Panc1 (cell line): Measurements from ENCODE around the gene PRDM10. TPM values are rescaled to one million over a fixed set of nuclear protein-coding genes. Genes with fewer than 3 reads are reported as not detected.

Source experiments
- ATAC-seq: fragments of 200-7000 bp; cut with Tn5 transposase; 2 replicates; pipeline ENCODE4 v1.9.1; 2020; ENCODE audit warnings: mild to moderate bottlenecking, moderate library complexity
- BruUV-seq: library from RNA; stranded (reverse); fragments of 400-500 nt; replicated peaks from 2 replicates; lab custom pipeline; 2021; lab: Mats Ljungman, UMichigan
- CTCF ChIA-PET: fragments of 300-600 bp; sonication (Branson Sonifier 250); formaldehyde crosslinking; loops from one replicate; lab custom pipeline; 2022; ENCODE audit warnings: antibody characterized with exemption; lab: Charles Lee
- POLR2A ChIA-PET: fragments of 300-600 bp; sonication (Branson Sonifier 250); formaldehyde crosslinking; loops from one replicate; lab custom pipeline; 2022; ENCODE audit warnings: antibody characterized with exemption; lab: Charles Lee
- DNase-seq: peaks from one replicate; pipeline ENCODE4 v3.0.0-alpha.2; 2010; ENCODE audit warnings: low read depth, low spot score
- H3K27ac ChIP-seq: 2 replicates; pipeline ENCODE4 v1.5.1; 2011; ENCODE audit warnings: mild to moderate bottlenecking, low read length, inconsistent platforms
- H3K27me3 ChIP-seq: fragments of 200-500 bp; sonication (Bioruptor generic); 2 replicates; pipeline ENCODE4 v1.6.0; 2014; ENCODE audit warnings: low read length, inconsistent platforms; ENCODE audit not compliant: control insufficient read depth, insufficient read depth
- H3K36me3 ChIP-seq: fragments of 200-500 bp; sonication (Bioruptor generic); 2 replicates; pipeline ENCODE4 v1.5.1; 2014; ENCODE audit warnings: inconsistent platforms, mild to moderate bottlenecking, low read length, moderate library complexity; ENCODE audit not compliant: control insufficient read depth, insufficient read depth
- H3K4me1 ChIP-seq: 2 replicates; pipeline ENCODE4 v1.5.1; 2011; ENCODE audit warnings: inconsistent platforms, mild to moderate bottlenecking, low read length, moderate library complexity; ENCODE audit not compliant: control insufficient read depth, insufficient read depth
- H3K4me3 ChIP-seq, 2 experiments: 2 replicates each; pipeline ENCODE4 v1.5.1; 2011 to 2012; ENCODE audit warnings: low read depth in 2 of 2, low read length in 2 of 2, mild to moderate bottlenecking in 2 of 2, inconsistent platforms in 1 of 2, moderate library complexity in 1 of 2
- H3K9me3 ChIP-seq: fragments of 200-500 bp; sonication (Bioruptor generic); 2 replicates; pipeline ENCODE4 v1.5.1; 2014; ENCODE audit warnings: low read depth, mild to moderate bottlenecking, inconsistent platforms, low read length, moderate library complexity; ENCODE audit not compliant: control insufficient read depth, insufficient read depth
- POLR2AphosphoS5 ChIP-seq: IDR thresholded peaks from 2 replicates; pipeline ENCODE4 v1.6.1; 2012; ENCODE audit warnings: mild to moderate bottlenecking, low read depth, low read length, moderate library complexity
- REST ChIP-seq, 2 experiments: IDR thresholded peaks; 2 replicates each; pipeline ENCODE4 v1.6.1; 2011 to 2012; ENCODE audit warnings: low read depth in 2 of 2, control low read depth in 1 of 2, low read length in 1 of 2, mild to moderate bottlenecking in 1 of 2, moderate library complexity in 1 of 2; ENCODE audit not compliant: insufficient read depth in 1 of 2
- SIN3A ChIP-seq: IDR thresholded peaks from 2 replicates; pipeline ENCODE4 v1.6.1; 2012; ENCODE audit warnings: low read depth, mild to moderate bottlenecking, low read length, moderate library complexity, borderline replicate concordance; ENCODE audit not compliant: insufficient read depth
- TCF7L2 ChIP-seq: IDR thresholded peaks from 2 replicates; pipeline ENCODE4 v1.6.1; 2011; ENCODE audit warnings: mild to moderate bottlenecking, low read depth, low read length, inconsistent platforms
- in situ Hi-C: cut with HindIII; loops from 2 replicates; pipeline ENCODE4 v1.10.0; 2016; ENCODE audit warnings: low sequenced_read_pairs, low pct_unique_long_range_greater_than_20kb
- intact Hi-C: fragments of 100-400 bp; cut with micrococcal nuclease; formaldehyde crosslinking; loops from one replicate; pipeline ENCODE4 v1.10.0; 2022; ENCODE audit not compliant: unreplicated experiment
- total RNA-seq: library from RNA; stranded (reverse); gene quantifications from one replicate; pipeline ENCODE4 v1.2.1, GENCODE V29; 2021; ENCODE audit not compliant: unreplicated experiment
- TF ChIP-seq, protein P1 (sequence below): fragments of 450-650 bp; IDR thresholded peaks from 2 replicates; pipeline ENCODE4 v1.5.1; 2017; ENCODE audit warnings: mild to moderate bottlenecking

PRDM10 gene
- total RNA-seq, 1 experiment from 2014 or later = 12.5 TPM

GRCh38 chr11:129980086-129980485, 22.5 kb downstream of the PRDM10 start:
- DNase-seq = no peak
- TF ChIP-seq REST (IDR thresholded peaks at IDR 0.05; ENCODE audit: insufficient read depth in 1 of 2, low read depth in 2 of 2, low read length in 1 of 2) = no peak
- no peak for TF ChIP-seq POLR2AphosphoS5
- no peak for TF ChIP-seq TCF7L2
- TF ChIP-seq, protein P1, sequence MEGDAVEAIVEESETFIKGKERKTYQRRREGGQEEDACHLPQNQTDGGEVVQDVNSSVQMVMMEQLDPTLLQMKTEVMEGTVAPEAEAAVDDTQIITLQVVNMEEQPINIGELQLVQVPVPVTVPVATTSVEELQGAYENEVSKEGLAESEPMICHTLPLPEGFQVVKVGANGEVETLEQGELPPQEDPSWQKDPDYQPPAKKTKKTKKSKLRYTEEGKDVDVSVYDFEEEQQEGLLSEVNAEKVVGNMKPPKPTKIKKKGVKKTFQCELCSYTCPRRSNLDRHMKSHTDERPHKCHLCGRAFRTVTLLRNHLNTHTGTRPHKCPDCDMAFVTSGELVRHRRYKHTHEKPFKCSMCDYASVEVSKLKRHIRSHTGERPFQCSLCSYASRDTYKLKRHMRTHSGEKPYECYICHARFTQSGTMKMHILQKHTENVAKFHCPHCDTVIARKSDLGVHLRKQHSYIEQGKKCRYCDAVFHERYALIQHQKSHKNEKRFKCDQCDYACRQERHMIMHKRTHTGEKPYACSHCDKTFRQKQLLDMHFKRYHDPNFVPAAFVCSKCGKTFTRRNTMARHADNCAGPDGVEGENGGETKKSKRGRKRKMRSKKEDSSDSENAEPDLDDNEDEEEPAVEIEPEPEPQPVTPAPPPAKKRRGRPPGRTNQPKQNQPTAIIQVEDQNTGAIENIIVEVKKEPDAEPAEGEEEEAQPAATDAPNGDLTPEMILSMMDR = no peak
- TF ChIP-seq SIN3A = no peak
- in situ Hi-C loops (no loop called here), intact Hi-C loops (no loop called here)
- ChIA-PET CTCF (no interaction called here), POLR2A (interaction anchor here (0.6 kb wide), 1 partner anchor 496 kb away, joined by 3 read pairs; no protein-coding TSS in a partner anchor)
- H3K4me1 ChIP-seq = no peaks in the 10 kb centered on the region
- ATAC-seq = no peak
- no peaks in the 10 kb centered on the region for H3K27me3 ChIP-seq
- H3K4me3 ChIP-seq = no peak overlapping the region
- no peaks in the 10 kb centered on the region for H3K9me3 ChIP-seq
- no peak overlapping the region for H3K27ac ChIP-seq
- no TSS peak for BruUV-seq
- no peaks in the 10 kb centered on the region for H3K36me3 ChIP-seq

DNA sequence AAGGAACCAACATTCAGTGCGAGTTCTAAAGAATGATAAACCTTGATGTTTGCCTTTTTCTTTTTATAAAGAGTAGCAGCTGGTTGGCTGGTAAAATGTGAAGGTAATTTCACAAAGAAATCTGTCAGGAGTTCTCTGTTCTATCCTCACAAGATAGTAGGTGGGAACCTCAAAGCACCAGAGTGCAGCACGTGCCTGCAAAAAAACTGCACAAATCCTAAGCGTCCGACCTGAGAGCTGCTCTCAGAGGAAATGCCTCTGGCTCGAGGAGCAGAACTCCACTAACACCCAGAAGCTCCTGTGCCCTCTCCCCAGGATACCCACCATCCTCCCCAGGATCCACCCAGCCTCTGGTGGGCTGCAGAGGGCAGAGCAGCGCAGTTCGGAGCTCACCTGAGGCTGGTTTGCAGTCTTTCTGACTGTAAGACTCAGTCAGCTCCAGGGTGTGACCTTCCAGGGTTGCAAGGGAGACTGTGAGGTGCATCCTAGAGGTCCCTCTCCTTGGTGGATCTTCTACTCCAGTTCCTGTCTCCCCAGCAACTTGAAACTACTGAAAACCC, 23.5 kb downstream of the PRDM10 start:
- ChIA-PET POLR2A (no interaction called here), CTCF (no interaction called here)
- DNase-seq (no peak), ATAC-seq (peak; percentile 36; the same call in 1 of the 2 replicates)
- Histone ChIP-seq H3K4me3 (no peak overlapping the region), H3K4me1 (no peaks in the 10 kb centered on the region), H3K27me3 (no peaks in the 10 kb centered on the region), H3K36me3 (no peaks in the 10 kb centered on the region), H3K9me3 (no peaks in the 10 kb centered on the region), H3K27ac (no peak overlapping the region)
- BruUV-seq = no TSS peak
- intact Hi-C loops (no loop called here), in situ Hi-C loops (no loop called here)
- TF ChIP-seq TCF7L2 (no peak), SIN3A (no peak), REST (IDR thresholded peaks at IDR 0.05; ENCODE audit: insufficient read depth in 1 of 2, low read depth in 2 of 2, low read length in 1 of 2) (no peak), POLR2AphosphoS5 (no peak)
- TF ChIP-seq, protein P1 = no peak
